HG02981 (cell line): Measurements from ENCODE around the gene KIRREL3.

Experiments used
- ATAC-seq: cut with Tn5 transposase; IDR thresholded peaks from one replicate; pipeline ENCODE4 v1.9.1; 2021; ENCODE audit warnings: mild to moderate bottlenecking, moderate library complexity; ENCODE audit not compliant: unreplicated experiment

Gene KIRREL3

GRCh38 chr11:126433989-126434949 lies 566.3 kb downstream of the KIRREL3 start:
- ATAC-seq: no peak

GRCh38 chr11:126433244-126433846 lies 567.2 kb downstream of the KIRREL3 start:
- no peak for ATAC-seq

GRCh38 chr11:126432525-126432924 lies 568.0 kb downstream of the KIRREL3 start:
- ATAC-seq: no peak

DNA sequence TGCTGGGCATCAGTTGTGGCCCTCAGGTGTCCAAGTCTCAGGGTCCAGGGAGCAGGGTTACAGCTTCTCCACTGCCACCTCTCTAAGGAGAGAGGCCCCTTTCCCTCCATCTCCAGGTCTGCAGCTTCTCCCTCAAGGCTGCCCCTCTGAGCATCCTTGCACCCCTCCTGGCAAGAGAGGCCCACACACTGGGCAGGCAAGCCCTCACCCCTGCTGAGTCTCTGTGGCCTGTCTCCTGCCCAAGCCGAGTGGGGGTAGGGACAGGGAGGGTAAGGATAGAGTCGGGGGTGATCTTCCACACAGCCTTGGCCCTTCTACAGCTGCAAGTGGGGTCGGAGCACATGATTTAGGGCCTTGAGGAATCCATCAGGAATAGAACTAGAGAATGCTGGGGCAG lies 568.5 kb downstream of the KIRREL3 start:
- ATAC-seq: no peak

- ATAC-seq: no peak
Observed at GRCh38 chr11:126431401-126432064, 569.0 kb downstream of the KIRREL3 start.

- no peak for ATAC-seq
Observed at GRCh38 chr11:126430581-126431335, 569.8 kb downstream of the KIRREL3 start.

DNA sequence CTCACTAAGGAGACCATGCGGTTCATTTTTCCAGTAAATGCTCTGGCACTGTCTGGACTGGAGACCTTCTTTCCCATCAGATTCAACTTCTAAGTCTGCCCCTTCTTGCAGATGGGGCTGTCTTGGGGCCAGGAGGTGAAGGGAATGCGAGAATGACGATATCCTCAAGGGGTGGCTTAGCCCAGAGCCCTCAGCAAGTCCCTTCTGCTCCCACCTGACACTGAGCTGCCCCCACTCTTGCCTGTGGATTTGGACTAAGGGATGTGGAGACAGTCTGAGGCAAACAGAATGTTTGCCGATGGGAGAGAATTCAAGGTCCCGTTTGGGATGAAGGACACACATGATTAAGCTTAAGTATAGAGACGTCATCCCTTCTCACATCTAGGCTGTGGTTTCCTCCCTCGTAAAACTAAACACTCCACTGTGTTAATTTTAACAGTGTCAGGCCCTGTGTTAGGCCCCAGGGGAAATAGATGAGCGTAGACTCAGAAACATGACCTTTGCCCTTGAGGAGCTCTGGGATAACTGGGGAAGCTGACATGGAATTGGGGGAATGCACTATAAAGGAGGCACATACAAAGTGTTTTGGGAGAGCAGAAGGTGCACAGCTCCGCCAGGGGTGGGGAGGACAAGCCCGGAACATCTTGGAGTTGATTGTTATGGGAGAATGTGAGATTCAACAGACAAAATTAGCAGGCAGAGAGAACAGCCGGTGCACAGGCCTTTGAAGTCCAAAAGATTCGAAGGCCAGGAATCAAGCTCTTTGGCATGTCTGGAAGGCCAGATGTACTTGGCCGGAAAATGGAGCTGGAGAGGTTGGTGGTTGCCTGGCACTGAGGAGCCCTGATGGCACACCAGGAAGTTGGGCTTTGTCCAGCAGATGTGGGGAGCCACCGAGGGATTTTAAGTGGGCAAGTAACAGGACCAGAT lies 573.5 kb downstream of the KIRREL3 start:
- ATAC-seq: peak; percentile 67

- no peak for ATAC-seq
Observed at GRCh38 chr11:126426106-126426505, 574.5 kb downstream of the KIRREL3 start.

GRCh38 chr11:126424471-126425039 lies 576.0 kb downstream of the KIRREL3 start:
- no peak for ATAC-seq

DNA sequence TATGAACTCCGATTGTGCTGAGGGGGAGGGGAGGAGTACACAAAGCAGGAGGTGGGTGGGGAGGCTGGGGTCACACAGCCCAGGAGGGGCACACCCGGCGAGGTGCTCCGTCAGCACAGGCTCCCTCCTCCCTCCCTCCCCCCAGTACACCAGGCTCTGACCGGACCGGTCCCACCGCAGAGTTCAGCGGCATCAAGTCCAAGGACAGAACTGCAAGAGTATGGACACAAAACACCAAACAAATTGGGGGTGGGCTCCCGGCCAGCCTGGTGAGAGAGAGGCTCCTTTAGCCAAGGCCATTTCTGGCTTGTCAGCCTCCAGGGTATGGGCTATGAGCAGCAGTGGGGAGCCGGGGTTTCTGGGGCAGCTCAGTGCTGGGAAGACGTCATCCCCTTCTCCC lies 576.8 kb downstream of the KIRREL3 start:
- ATAC-seq: no peak

DNA sequence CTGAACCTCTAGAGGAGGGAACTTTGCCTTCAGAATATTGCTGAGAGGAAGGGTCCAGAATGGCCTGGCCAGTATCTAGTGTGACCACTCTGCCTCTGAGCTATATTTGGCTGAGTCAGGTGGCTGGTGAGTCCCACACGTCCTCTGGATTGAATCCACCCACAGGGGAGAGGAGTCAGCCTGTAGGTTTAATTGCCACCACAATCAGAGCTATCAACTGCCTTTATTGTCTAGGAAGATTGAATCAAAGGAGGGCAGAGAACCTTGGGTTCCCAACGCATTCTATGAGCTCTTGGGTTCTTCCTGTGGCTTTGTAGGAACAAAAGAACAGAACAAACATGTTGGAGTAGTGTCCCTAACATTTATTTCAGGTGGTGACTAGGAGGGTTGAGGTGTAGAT lies 577.4 kb downstream of the KIRREL3 start:
- ATAC-seq: no peak

DNA sequence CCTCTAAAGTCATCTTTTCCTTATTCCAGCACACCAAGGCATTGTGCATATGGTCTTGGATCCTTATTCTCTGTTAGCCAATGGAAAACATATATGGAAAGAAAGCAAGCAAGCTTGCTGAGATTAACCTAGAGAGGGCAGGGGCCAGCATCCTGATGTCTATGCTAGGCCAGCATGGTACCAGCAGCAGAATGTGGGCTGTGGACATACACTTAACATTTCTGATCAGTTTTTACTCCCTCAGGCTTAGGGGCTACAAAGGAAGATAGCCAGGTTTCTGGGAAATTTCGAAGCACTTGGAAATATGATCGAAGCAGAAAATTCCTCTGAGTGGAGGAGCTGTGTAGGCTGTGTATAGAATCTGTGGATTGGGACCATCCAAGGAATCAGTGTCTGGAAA lies 578.1 kb downstream of the KIRREL3 start:
- no peak for ATAC-seq

DNA sequence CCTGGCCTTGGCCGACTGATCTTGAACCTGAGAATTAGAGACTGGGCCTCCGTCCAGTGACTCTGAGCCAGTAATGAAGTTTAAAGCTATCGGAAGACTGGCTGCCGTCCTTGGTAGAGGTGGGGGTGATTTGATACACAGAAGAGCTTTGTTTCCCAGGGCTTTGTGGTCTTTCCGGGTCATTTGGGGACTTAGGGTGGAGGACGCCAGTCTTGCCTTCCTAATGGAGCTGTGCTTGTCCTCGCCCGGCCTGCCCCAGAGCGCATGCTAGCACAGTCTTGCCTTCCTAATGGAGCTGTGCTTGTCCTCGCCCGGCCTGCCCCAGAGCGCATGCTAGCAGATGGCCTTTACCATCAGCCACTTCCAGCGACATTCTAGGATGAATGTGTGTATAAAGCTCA lies 579.3 kb downstream of the KIRREL3 start:
- ATAC-seq: no peak

- no peak for ATAC-seq
Observed at GRCh38 chr11:126420698-126421256, 579.8 kb downstream of the KIRREL3 start.

DNA sequence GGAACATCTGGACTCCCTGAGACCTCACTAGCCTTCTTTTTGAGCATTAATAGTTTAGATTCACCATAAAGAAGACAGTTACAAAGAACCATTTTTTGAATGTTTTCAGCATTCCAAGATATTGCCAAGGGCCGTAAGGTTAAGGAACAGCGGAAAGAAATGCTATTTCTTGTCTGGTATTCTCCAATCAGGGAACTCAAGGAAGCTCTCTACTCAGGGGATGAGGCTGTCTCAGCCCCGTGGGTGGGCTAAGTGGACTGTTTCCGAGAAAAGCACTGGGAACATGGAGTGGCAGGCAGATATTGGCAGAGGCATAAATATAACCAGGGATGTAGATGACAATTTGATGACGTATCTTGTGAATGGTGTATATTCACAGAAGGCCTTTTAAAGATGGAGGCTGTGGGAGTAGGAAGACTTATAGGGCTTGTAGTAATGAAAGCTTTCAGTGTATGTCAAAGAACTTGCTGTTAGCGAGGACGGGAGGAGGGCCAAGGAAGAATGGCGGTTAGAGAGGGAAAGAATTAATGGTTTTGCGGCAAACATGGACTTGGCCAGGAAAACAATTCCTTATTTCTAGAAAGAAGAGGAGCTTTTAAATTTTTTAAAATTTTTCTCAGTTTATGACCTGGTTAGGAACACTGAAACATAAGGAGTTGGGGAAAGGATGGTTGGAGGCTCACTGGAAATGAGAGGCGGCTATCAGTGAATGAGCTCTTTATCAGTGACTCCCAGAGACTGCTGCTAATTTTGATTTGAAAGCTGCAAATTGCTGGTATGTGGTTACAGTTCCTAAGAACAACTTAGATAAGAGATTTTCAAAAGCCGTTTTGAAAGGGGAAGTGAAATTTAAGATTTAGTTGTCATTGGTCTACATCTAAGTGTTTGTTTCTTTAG lies 580.5 kb downstream of the KIRREL3 start:
- peak; percentile 63 for ATAC-seq

GRCh38 chr11:126418887-126419286 lies 581.7 kb downstream of the KIRREL3 start:
- no peak for ATAC-seq

DNA sequence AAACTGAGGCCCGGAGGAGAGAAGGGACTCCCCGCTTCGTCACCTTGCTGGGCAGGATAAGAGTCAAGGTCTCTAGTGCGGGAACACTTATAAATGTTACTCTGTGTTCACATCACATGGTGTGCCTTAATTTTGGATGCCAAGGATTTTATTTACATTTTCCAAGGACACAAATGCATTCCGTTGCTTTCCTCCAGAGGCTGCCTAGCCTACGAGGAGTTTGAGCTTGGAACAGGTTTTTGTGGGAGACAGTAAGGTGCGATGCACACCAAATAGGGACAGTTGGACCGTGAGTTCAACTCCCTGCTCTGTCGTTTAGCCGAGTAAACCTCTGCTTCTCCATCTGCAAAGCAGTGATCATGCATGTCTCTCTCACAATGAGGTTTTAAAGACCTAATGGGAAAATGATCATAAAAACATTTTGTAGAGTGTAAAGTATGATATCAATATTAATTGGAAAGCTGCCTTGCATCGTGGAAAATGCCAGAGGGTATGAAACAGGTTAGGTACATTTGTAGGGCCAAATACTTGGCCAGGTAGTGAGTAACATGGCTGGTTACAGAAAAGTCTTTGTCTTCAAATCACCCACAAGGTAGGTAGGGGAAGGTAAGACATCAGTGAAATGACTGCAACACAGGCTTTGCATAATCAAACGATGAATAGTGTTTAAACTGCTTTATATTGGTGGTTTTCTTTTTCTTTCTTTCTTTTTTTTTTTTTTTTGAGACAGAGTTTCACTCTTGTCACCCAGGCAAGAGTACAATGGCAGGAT lies 583.3 kb downstream of the KIRREL3 start:
- no peak for ATAC-seq
